NCI-H2171 treated with DMSO at 0.1 percent for 48 hours (cell line): ENCODE data around the gene PTPN14.

Source experiments
- DNase-seq: peaks from one replicate; lab custom pipeline; 2025; lab: John Stamatoyannopoulos, UW

The PTPN14 gene

DNA sequence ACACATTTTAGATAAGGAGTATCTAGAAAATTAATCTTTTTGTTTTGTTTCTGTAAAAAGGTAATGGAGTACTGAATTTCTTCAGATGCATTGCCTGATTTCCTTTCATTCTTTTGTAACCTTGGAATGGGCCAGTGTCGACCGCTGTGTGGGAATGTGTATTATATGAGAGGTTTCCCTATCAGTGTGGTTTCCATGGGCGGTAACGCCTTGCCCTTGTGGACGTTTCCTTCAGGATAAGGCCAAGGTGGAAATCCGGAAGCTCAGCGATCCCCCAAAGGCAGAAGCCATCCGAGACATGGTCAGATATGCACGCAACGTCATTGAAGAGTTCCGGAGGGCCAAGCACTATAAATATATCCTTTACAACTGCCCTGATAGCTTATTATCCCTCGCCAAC is 220.7 kb downstream of the PTPN14 start:
- no peak for DNase-seq

- DNase-seq = no peak
Measured at GRCh38 chr1:214330222-214330621, 221.2 kb downstream of the PTPN14 start.

DNA sequence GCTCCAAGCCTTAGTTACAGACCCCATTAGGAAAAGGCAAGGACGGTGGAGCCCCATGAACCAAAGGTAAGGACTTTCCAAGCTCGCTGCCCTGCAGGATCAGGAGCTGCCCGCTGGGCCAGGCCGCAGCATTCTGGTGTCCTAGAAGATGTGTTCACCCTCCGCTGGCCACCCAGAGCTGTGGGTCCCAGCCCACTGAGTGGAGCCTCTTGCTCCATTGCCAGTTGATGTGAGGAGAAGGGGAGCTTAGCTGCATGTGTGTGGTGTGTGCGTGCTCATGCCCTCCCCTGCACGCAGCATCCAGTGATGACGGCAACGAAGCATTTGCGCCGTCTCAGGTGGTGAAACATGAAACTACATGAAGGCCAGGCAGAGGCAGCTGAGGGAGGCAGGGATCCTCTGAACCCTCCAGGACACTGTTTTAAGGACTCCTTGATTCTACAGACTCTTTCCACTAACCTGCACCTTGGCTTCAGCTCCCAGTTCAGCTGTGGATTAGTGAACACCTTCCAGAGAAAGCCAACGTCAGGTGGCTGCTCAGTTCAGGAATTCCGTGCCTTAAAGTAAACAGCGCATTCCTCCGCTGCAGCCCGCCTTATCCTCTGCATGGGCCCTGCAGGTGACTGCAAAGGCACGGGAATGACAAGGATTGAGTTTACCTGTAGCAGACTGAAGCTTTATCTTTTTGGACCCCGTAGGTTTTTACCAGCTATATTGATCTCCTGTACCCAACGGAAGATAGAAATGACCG is 221.8 kb downstream of the PTPN14 start:
- DNase-seq = no peak

DNA sequence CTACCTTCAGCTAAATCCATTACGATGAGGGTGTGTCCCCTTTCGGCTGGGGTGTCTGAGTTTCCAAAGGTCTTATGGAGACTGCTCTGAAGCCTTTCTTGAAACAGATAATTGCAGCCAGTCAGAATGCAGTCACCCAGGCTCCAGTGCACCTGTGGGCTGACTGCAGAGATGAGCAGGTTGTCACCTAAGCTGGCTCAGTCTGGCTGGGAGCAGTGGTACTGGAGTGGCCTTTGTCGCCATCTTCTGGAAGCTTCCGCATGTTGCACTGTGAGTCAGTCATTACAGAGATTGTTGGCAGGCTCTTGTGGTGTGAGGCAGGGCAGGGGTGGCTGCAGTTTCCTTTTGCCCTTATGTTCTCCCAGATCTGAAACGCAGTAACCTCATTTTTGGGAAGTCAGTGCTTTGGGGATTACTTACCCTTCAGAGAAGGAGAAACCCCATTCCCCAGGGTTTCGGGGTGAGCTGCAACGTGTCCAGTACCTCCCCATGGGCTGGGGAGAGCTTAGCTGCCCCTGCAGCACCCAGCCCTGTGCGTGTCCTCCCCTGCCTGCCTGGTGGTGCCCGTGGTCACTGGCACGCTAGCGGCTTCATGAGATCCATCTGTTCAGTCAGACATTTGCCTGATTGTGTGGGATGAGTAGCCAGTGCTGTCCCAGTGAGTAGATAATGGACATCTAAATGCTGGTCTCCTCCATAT is 222.5 kb downstream of the PTPN14 start:
- DNase-seq = peak; percentile 75

DNA sequence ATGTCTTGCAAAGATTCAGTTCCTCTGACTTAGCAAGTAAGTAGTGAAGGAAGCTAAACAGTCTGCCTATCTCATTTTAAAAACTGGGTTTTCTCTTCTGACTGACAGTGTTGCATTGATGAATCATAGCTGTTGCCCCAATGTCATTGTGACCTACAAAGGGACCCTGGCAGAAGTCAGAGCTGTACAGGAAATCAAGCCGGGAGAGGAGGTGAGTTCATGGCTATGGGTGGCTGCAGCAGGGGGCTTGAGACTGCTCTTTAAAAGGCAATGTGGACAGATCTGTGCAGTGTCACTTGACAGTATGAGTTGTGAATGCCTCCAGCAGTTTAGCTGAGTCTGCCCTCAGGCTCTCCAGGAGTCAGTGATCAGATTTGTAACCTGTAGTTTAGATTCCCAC is 223.9 kb downstream of the PTPN14 start:
- no peak for DNase-seq

- DNase-seq = no peak
Measured at GRCh38 chr1:214326406-214326805, 225.0 kb downstream of the PTPN14 start.

DNA sequence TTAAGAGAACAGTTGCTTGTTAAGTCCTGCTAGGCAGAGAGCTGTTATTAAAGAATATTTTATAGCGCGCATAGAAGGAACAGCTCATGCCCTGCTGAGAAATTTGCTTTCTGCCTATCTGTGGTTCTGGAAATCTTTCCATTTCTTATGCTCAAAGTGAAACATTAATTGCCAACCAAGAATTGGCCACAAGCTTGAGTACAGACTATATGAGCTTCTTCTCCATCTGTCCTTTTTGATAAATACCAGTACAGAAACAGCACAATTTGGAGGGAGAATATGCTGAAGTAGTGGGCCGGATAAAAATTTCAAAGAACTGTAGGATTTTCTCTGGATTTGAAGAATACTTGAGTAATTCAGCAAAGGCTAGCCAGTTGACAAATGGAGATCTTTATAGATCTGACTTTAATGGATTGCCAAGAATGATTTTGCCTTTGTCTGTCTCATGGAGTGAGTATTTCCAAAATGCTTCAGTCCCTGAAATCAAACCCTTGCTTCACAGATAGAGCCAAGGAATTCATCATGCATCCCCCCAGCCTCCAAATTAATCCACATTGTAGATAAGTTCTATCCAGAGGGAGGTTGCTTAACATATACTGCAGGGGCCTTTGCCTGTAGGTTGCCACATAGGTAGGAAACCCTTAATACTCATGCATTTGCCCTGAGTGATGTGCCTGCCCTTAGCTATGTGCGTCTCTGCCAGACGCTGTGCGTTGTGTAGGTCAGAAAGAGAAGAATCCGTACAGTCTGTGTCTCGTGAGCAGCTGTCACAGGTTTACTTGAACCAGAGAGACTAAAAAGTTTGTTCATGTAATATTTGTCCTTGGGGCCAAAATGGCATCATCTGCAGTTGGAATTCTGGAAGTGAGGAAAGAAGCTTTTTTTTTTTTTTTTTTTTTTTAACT is 226.3 kb downstream of the PTPN14 start:
- DNase-seq = no peak

DNA sequence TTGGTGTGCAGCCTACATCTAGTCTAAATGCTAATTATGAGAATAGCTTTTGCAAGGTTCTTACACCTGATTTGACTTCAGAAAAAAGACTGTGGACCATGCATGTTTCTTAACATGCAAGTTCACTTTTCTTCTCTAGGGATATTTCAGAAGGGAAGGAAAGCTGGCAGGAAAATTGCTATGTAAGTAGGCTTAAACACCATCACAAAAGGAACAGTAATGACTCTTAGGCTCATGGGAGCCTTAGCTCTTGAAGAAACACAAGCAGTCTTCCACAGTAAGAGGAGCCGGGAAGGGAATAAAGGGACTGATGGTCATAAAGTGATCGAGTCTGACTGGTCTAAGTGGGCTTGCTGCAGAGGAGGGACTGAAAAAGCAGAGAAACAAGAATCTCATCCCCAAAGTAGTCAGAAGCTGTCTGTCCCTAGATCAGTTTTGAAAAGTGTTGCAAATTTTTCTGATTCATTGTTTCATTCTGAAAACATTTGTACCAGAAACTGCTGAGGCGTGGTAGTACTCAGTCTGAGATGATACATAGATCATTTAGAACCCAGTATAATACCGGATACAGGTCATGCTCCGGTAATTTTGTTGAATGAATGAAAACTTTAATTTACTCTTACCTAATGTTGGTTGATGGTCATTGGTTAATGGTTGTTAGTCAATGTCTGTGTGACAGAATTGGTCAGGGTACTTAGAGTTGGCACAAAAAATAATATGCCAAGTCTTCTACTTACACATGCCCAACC is 229.5 kb downstream of the PTPN14 start:
- no peak for DNase-seq

DNA sequence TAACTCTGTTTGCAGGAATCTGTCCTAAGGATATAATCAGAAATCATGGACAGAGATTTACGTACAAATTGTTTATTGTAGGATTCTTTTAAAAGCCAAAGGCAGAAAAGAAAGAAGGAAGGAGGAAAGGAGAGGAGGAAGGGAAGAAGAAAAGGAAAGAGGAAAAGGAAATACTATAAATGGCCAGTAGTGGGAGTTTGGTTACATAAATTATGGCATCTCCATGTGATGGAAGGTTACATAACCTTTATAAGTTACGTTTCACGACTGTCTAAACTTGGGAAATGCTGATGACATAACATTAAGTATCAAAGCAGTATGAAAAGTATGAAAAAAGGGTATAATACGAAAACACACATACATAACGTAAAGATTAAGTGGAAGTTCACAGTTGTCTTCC is 231.5 kb downstream of the PTPN14 start:
- no peak for DNase-seq

DNA sequence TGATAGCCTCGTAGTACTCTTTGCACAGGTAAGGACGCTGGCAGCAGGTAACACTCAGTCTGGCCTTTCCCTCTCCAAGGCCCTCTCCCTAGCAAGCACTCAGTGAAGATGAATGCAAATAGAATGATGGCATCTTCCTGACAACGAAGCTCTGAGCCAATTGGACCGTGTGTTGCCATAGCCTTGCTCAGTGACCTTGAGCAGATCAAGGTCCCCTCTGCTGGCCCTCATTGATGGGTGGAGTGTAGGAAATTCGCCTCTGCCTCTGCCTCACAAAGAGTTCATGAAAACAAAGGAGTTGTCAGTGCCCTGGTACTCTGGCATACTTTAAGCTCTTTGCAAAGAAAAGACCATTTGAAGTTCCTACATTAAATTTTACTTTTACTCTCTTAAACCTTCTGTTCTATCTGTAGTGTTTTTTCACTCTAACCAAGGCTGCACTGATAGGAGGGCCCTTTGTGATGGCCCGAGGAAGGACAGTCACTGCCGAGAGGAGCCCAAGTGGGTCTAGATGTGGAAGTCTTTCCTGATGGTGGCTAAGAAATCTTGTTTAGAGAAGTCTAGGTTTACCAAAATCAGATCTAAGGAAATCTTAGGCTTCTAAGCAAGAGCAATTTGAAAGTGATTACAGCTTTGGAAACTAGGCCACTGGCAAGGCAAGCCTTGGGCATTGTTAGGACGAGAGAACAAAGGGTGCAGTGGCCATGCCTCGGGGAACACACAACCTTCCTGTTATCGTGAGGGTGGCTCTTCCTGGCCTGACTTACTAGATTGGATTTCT is 232.3 kb downstream of the PTPN14 start:
- no peak for DNase-seq

DNA sequence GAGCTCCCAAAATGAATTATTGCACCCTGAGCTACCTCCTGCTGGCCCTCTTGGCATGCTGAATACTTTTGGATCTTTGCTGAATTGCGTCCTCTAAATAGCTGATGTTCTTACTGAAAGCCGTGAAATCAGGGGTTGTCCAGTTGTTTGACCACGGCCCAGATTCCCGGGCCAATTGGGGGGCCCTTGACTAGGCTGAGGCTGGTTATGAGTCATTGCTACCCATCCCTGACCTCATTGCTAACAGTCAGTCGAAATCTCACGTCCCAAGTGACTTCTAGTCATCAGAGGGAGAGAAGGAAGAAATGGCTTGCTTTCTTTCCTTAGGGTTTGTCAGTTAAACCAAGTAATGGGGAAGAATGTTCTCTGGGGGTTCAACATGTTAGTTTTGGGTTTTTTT is 233.0 kb downstream of the PTPN14 start:
- DNase-seq = no peak

DNA sequence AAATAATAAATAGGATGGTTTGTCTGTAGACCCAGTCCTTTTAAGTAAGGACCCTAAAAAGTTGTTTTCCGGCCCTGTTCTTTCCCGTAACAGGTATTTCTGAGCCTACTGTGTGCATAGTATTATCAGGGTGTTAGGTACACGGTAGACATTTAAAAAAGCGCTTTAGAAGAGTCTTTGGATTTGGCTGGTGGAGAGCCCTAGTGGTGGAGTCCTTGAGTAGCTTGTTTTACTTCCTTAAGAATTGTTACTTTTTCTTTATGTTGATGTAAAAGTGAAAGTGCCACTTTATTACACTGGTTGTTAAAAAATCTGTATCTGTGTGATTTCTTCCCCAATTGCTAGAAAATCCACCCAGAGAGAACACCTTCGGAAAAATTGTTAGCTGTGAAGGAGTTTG is 233.7 kb downstream of the PTPN14 start:
- DNase-seq = no peak

DNA sequence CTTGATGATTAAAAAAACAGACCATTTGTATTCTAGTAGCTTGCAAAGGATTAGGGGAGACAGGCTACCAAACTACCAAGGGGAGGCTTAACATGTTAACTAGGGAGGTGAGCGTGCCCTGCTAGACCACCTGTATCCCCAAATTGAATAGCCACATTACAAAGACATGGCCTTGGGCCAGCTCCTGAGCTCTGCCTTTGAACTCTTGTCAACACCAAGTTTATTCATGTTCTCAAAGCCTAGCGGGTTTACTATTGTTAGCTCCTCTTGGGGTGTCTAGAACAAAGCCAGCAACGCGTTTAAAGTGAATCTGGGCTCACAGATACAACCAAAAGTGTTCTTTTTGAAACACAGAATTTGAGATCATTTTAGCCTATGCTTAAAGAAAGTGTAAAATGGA is 234.1 kb downstream of the PTPN14 start:
- DNase-seq = no peak

- no peak for DNase-seq
Measured at GRCh38 chr1:214316593-214316992, 234.8 kb downstream of the PTPN14 start.

DNA sequence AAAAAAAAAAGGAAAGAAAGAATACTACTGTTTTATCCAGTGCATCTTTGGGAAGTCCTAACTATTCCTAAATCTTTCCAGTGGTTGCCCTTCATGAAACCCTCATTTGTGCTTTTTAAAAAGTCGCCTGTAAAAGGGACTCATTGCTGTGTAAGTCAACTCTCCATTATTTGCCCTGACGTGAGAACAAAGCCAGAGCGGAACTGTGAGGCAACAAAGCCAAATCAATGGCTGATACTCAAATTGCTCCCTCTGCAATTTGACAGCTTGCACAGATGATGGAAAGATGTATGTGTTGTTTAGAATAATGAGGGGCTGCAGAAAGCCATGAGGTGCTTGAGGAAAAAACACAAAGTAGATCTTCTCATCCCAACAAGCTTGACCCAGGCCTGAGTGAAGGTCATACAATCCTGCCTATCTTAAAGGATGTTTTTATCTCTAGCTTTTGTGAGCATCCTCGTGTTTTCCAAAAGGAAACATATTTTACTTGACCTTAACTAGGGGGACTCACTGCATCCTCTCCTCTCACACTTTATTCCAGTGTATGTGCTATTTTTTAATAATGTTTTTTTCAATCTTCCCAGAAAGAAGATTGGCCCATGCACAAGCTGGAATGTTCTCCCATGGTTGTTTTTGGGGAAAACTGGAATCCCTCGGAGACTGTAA is 237.1 kb downstream of the PTPN14 start:
- DNase-seq = no peak

DNA sequence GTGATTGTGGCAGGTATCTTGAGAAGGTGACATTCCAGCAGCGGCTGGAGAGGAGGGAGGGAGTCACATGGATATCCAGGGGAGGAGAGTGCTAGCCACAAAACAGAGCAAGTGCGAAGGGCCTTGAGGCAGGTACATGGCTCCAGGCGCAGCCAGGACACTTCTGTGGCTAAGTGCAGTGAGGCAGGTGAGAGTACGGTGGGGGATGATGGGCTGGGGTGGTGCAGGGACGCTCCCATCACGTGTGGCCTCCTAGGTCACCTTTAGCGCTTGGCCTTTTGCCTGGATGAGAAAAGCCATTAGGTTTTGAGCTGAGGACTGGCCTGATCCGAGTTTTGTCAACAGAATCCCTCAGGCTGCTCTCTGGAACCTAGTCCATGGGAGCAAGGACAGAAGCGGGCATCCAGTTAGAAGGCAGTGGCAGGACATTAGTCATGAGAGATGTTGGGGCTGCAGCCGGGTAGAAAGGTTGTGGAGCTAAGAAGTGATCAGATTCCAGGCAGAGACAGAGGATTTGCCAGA is 238.8 kb downstream of the PTPN14 start:
- no peak for DNase-seq

GRCh38 chr1:214310777-214311690 is 240.4 kb downstream of the PTPN14 start:
- no peak for DNase-seq

- DNase-seq = no peak
Measured at GRCh38 chr1:214310010-214310409, 241.4 kb downstream of the PTPN14 start.

- DNase-seq = no peak
Measured at GRCh38 chr1:214306269-214306668, 245.1 kb downstream of the PTPN14 start.
